IPS-NIHi7 (cell line): ENCODE data around the gene CAMSAP3.

Experiments
- DNase-seq: peaks from one replicate; pipeline ENCODE4 v3.0.0; 2012; ENCODE audit warnings: mixed read lengths; ENCODE audit errors: extremely low spot score

Gene CAMSAP3

DNA sequence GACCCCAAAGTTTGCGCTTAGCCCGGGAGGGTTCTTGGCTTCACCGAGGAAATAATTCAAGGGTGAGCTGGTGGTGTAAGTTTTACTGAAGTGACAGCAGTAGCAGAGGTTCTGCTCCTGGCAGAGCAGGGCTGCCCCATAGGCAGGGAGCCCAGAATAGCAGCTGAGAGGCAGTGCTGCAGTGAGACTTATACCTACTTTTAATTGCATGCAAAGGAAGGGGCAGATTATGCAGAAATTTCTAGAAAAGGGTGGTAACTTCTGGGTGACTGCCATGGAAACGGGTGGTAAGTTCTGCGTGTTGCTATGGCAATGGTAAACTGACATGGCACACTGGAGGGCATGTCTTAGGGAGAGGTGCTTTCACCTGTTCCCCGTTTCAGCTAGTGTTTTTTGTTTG is 17.5 kb upstream of the CAMSAP3 start:
- no peak for DNase-seq

DNA sequence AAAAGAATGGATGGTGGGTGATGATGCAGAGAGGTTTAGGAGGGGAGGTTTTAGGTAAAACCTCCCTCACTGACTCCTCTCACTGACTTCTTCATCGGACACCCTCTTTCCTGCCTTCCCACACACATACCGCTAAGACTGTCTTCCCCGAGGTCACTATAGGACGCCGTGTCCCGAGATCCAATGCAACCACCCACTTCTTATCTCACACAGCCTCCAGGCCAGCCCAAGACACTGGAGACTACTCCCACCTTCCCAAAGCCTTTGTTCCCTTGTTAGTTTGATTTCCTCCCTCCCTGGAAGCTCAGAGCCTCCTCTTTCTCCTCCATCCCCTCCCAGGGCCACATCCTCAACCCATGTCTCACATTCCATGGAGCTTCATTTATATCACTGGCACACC is 16.5 kb upstream of the CAMSAP3 start:
- DNase-seq: no peak

DNA sequence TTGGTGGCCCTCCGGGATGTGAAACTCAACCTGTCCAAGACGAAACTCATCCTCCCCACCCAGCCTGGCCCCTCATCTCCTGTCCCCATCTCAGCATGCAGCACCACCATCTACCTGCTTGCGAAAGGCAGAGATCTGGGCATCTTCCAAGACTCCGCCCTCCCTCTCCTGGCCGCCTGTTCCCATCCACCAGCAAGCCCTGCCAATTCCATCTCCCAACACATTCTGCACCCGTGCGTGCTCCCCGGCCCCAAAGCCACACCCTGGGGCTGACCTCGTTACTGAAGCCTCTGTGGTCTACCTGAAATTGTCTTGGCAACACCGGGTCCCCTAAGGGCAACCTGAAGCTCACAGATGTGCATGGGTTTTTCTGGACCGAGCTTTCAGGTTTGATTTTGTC is 13.2 kb upstream of the CAMSAP3 start:
- DNase-seq: no peak

DNA sequence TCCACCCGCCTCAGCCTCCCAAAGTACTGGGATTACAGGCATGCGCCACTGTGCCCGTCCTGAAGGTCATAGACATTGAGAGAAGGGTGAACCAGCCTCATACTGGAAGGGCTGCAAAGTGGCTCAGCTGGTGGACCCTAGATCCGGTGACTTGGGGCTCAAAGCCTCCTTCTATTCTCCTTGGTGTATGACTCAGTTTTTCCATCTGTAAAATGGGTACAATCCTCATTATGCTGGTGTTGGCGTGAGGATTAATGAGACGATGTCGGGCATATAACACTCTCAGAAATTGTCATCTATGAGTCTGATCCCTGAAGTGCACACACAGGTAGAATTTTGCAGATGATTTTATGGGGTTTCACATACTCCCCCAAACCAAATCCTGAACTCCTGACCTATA is 5.8 kb upstream of the CAMSAP3 start:
- DNase-seq: no peak

DNA sequence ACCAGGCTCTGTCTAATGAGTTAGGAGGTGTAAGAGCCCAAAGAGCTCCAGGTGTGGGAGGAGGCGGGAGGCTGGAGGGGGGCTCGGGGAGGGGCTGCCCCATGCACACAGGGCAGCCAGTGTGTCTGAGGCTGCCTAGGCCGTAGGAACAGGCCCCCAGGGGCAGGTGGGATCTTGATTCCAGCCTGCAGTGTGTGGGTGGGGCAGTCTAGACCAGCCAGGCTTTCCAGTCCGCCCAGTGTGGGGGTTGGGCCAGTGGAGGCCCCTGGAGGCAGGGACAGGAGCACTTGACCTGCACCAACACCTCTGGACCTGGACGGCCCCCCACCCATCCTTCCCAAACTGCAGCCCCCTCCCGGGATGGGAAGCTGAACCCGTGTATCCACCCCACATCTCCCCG is 5.4 kb upstream of the CAMSAP3 start:
- DNase-seq: no peak

DNA sequence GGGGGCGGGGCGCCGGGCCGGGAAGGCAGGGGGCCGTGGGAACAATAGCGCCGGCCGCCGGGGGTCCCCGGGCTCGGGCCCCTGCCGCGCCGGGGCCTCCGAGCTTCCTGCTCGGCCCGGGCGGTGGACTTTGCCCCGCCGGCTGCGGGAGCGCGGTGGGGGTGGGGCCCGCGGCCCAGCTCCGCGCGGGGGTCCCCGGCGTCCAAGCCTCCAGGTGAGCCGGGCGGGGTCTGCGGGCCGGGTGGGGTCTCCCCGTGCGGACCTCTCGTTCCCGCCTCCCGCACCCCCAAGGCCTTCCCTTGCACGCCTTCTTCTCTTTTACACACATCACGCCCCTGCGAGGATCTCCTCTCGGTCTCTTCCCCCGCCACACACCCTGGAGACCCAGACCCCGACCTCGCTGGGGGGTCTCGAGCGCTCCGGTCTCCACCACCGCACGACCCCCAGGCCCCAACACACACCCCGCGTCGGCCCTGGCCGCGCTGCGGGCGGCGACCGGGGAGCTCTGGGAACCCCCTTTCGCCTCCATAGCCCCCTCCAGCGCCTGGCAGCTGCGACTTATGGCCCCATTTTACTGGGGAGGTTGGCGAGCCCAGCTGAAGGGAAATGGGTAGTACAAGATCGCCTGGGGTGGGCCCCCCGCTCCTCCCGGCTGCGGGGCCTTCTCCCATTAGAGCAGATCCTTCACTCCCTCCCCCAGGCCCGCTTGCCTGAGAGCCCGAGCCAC is 711 bp downstream of the CAMSAP3 start:
- DNase-seq: no peak

DNA sequence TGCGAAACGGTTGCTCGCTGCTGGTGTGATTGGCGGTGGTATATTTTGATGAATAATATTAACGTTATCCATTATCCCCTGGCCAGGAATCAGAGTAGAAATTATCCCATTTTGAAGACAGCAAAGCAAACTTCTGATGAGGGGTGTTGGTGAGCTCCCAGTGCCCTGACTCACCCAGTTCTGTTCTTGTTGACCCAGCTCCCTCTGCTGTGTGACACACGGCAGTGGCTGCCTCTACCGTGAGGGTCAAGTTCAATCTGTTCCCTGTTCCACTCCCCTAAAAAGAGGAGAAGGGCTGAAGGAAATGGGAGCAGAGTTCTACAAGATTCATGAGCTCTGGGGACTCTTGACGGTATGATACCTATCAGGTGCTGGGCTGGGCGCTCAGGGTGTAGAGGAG is 2.0 kb downstream of the CAMSAP3 start:
- DNase-seq: no peak

DNA sequence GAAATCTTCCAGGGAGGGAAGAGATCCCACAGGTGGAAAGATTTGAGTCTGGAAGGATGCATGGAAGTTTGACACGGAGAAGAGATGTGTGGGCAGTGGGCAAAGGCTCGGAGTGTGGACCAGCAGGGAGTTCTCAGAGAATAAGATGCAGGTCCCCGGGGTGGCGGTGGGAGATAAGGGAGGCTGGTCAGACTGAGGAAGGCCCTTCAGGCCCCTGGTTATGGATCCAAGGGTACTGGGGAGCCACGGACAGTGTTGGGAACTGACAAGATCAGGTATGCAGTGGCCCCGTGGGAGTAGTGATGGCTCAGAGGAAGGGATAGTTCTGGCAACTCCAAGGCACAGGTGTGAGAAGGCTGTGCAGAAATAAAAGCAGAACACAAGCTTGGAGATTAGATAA is 2.5 kb downstream of the CAMSAP3 start:
- no peak for DNase-seq

DNA sequence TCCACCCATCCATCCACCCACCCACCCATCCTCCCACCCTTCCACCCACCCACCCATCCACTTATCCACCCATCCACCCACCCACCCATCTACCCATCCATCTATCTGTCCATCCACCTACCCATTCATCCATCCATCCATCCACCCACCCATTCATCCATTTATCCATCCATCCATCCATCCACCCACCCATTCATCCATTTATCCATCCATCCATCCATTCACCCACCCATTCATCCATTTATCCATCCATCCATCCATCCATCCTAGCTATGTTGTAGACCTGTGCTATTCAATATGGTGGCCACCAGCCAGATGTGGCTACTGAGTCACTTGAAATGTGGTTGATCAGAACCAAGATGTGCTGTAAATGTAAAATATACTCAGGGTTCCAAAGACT is 5.1 kb downstream of the CAMSAP3 start:
- no peak for DNase-seq

DNA sequence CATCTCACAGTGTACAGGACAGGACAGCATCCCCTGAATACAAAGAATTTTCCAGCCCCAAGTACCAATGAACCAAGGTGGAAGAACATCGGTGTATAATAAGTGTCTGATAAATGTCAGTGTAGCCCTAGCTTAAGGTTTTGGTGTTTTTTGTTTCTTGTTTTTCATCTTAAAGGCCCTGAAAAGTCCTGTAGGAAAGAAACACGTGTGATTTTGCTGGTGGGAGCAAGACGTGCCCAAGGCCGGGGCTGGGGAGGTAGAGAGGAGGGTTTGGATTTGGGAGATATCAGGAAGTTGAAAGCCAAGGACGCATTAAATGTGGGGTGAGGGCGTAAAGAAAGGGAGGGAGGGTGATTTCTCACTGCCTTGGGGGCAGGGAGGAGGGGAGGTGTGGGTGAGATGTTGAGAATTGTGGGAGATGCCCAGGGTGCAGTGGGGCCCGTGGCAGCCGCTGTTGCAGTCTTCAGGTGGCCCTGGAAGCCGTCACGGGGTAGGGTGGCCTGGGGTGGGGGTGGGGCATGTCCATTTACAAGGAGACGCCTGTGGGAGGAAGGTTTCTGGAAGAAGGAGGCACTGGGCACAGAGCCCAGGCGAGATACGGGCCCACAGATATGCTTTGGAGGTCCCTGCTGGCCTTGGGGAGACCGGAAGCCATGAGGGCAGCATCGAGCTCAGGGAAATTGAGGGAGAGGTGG is 6.7 kb downstream of the CAMSAP3 start:
- DNase-seq: no peak

DNA sequence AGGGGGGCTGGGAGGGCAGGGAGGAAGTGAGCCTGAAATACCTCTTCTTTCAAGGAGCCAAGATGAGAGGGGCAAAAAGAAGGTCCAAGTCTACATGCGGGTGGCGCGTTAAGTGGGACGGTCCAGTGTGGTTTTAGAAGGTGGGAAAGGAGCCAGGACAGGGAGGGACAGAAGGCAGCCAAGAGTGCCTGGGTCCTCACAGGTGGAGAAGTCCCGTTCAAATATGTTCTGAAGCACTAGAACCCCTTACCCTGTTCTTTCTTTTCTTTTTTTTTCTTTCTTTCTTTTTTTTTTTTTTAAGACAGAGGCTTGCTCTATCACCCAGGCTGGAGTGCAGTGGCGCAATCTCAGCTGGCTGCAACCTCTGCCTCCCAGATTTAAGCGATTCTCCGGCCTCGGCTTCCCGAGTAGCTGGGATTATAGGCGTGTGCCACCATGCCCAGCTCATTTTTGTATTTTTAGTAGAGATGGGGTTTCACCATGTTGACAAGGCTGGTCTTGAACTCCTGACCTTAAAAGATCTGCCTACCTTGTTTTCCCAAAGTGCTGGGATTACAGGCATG is 7.4 kb downstream of the CAMSAP3 start:
- DNase-seq: no peak

DNA sequence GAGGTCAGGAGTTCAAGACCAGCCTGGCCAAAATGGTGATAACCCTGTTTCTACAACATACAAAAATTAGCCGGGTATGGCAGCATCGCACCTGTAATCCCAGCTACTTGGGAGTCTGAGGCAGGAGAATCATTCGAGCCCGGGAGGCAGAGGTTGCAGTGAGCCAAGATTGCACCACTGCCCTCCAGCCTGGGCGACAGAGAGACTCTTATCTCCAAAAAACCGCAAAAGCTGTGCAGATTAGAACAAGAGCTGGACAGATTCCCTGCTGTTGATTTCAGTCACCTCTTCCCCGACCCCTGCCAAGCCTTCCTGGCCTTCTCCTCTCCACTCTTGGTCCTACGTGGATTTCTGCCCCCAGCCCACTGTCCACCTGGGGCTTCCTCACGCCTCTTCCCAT is 8.3 kb downstream of the CAMSAP3 start:
- DNase-seq: no peak

DNA sequence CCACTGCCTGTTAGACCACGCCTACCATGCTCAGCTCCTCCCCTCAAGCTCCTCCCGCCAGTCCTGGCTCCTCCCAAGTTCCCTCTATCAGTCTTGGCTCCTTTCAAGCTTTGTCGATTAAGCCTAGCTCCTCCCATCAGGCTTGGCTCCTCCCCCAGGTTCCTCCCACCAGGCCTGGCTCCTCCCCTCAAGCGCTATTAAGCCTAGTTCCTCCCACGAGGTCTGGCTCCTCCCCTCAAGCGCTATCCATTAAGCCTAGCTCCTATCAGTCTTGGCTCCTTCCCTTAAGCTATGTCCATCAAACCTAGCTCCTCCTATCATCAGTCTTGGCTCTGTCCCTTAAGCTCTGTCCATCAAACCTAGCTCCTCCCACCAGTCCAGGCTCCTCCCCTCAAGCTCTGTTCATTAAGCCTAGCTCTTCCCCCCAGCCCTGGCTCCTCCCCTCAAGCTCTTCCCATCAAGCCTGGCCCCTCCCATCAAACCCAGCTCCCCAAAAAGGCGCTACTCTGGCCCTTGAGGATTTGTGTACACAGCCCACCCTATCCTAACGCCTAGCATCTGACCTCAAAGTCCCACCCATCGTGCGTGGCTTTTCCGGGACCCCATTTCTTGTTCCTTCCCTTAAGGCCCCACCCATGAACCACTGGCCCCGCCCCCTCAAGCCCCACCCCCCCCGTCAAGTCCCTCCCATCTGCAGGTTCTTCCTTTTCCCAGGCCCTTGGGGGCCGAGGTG is 10.0 kb downstream of the CAMSAP3 start:
- DNase-seq: peak; percentile 81

DNA sequence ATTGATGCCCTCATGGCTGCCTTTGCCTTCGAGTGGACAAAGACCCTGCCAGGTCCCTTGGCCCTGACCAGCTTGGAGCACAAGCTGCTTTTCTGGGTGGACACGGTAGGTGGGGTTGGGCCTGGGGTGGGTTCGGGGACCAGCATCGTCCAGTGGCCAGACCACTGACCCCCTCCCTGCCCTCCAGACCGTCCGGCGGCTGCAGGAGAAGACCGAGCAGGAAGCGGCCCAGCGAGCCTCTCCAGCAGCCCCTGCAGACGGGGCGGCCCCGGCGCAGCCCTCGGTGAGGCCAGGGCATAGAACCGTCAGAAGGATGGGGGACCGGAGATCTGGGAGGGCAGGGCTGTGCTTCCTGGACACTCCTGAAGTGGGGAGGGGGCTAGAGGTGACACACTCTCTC is 10.6 kb downstream of the CAMSAP3 start:
- no peak for DNase-seq

DNA sequence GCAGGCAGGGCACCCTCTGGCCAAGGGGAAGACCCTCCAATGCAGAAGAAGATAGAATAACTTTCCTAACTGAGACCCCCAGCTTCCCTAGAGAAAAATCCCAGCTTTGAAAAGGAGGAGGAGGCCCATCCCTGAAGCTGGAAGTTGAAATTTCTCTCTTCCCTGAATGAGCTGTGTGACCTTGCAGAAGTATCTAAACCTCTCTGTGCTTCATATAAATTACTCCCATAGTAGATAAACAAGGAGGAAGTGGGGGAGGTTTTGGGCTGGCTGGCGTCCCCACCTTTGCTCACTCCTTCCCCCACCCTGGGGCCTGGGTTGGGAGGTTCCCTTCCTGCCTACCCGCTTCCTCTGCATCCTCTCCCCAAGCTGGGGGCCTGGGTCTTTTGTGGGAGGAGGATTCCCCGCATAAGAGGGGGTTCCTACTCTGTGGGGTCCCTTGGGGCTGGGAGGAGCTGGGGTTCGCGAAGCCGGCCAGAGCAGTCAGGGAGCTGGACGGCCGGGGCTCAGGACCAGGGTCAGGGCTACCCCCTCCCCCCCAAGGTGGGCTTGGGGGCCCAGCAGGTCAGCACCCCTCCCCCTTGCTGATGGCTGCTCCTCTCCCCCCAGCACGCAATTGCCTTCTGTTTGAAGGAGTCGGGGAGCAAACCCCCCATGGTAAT is 11.7 kb downstream of the CAMSAP3 start:
- DNase-seq: no peak

DNA sequence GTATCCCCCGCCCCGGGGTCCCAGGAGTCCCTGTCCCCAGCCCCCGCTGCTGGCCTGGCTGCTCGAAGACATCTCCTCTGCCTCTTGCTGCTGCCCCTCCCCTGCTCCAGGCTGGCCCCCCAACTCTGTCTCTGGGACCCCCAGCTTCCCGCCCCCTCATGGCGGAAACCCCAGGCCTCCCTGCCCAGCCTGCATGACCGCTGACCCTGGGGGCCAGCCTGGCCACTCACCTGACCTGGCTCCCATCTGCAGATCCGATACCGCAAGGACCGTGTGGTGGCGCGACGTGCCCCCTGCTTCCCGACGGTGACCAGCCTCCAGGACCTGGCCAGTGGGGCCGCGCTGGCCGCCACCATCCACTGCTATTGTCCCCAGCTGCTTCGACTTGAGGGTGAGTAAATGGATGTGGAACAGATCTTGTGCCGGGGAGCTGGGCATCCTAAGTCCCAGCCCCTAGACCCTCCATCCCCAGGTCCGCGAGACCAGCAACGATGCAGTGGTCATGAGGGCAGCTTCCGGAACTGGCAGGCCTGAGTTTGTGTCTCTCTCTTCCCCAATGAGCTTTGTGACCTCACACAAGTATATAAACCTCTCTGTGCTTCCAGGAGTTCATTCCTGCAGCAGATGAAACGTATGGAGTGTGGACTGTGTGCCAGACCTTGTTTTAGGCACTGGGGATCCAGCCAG is 12.4 kb downstream of the CAMSAP3 start:
- DNase-seq: no peak

DNA sequence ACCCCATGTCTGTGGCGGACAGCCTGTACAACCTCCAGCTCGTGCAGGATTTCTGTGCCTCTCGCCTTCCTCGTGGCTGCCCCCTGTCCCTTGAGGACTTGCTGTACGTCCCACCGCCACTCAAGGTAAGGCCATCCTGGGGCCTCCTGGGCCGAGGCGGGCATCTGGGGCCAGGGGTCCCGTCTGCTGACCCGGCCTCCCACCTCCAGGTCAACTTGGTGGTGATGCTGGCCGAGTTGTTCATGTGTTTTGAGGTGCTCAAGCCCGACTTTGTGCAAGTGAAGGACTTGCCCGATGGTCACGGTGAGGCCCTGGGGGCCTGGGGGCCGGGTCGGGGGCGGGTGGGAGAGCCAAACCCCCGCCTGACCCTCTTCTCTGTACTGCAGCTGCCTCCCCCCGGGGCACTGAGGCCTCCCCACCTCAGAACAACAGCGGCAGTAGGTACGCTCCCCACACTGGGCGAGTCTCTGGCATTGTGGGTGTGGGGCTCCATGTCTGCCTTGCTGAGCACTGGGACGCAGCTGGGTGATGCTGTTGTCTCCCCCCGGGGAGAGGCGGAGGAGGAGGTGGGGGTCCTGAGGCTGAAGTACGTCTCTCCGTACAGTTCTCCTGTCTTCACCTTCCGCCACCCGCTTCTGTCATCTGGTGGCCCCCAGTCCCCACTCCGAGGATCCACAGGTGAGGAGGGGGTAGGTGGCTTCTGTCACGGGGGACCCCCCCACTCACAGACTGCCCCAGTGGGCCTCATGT is 15.0 kb downstream of the CAMSAP3 start:
- no peak for DNase-seq

DNA sequence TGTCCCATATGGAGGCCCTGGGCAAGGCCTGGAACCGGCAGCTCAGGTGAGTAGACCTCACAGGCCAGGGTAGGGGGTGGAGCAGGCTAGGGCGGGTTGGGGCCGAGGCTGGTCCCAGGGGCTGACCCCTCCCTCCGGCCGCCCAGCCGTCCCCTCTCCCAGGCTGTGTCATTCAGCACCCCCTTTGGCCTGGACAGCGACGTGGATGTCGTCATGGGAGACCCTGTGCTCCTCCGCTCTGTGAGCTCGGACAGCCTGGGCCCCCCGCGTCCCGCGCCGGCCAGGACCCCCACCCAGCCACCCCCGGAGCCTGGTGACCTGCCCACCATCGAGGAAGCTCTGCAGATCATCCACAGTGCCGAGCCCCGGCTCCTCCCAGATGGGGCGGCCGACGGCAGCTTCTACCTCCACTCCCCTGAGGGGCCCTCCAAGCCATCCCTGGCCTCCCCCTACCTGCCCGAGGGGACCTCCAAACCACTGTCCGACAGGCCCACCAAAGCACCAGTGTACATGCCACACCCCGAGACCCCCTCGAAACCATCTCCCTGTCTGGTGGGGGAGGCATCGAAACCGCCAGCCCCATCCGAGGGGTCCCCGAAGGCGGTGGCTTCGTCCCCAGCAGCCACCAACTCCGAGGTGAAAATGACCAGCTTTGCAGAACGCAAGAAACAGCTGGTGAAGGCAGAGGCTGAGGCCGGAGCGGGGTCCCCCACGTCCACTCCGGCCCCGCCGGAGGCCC is 16.0 kb downstream of the CAMSAP3 start:
- DNase-seq: no peak

DNA sequence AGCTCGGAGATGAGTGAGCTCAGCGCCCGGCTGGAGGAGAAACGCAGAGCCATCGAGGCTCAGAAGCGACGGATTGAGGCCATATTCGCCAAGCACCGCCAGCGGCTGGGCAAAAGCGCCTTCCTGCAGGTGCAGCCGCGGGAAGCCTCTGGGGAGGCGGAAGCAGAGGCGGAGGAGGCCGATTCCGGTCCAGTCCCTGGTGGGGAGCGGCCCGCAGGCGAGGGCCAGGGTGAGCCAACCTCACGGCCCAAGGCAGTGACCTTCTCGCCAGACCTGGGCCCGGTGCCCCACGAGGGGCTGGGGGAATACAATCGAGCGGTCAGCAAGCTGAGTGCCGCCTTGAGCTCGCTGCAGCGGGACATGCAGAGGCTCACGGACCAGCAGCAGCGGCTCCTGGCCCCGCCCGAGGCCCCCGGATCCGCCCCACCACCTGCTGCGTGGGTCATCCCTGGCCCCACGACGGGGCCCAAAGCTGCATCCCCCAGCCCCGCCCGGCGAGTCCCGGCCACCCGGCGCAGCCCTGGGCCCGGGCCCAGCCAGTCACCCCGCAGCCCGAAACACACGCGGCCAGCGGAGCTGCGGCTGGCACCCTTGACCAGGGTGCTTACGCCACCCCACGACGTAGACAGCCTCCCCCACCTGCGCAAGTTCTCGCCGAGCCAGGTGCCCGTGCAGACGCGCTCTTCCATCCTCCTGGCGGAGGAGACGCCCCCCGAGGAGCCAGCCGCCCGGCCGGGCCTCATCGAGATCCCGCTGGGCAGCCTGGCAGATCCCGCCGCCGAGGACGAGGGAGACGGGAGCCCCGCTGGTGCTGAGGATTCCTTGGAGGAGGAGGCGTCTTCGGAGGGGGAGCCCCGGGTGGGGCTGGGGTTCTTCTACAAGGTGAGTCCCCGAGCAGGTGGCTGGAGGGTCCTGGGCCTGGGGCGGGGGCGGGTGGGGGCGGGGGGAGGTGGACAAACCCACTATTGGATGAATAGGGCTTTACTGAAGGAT is 16.9 kb downstream of the CAMSAP3 start:
- DNase-seq: no peak
